Panc1 (cell line): ENCODE results near the gene NAP1L5. TPM values are rescaled to one million over a fixed set of nuclear protein-coding genes. Genes with fewer than 3 reads are reported as not detected.

ENCODE experiments used
- ATAC-seq: fragments of 200-7000 bp; cut with Tn5 transposase; 2 replicates; pipeline ENCODE4 v1.9.1; 2020; ENCODE audit warnings: mild to moderate bottlenecking, moderate library complexity
- BruUV-seq: library from RNA; stranded (reverse); fragments of 400-500 nt; replicated peaks from 2 replicates; lab custom pipeline; 2021; lab: Mats Ljungman, UMichigan
- CTCF ChIA-PET: fragments of 300-600 bp; sonication (Branson Sonifier 250); formaldehyde crosslinking; loops from one replicate; lab custom pipeline; 2022; ENCODE audit warnings: antibody characterized with exemption; lab: Charles Lee
- POLR2A ChIA-PET: fragments of 300-600 bp; sonication (Branson Sonifier 250); formaldehyde crosslinking; loops from one replicate; lab custom pipeline; 2022; ENCODE audit warnings: antibody characterized with exemption; lab: Charles Lee
- DNase-seq: peaks from one replicate; pipeline ENCODE4 v3.0.0-alpha.2; 2010; ENCODE audit warnings: low read depth, low spot score
- H3K27ac ChIP-seq: 2 replicates; pipeline ENCODE4 v1.5.1; 2011; ENCODE audit warnings: mild to moderate bottlenecking, low read length, inconsistent platforms
- H3K27me3 ChIP-seq: fragments of 200-500 bp; sonication (Bioruptor generic); 2 replicates; pipeline ENCODE4 v1.6.0; 2014; ENCODE audit warnings: low read length, inconsistent platforms; ENCODE audit not compliant: control insufficient read depth, insufficient read depth
- H3K36me3 ChIP-seq: fragments of 200-500 bp; sonication (Bioruptor generic); 2 replicates; pipeline ENCODE4 v1.5.1; 2014; ENCODE audit warnings: inconsistent platforms, mild to moderate bottlenecking, low read length, moderate library complexity; ENCODE audit not compliant: control insufficient read depth, insufficient read depth
- H3K4me1 ChIP-seq: 2 replicates; pipeline ENCODE4 v1.5.1; 2011; ENCODE audit warnings: inconsistent platforms, mild to moderate bottlenecking, low read length, moderate library complexity; ENCODE audit not compliant: control insufficient read depth, insufficient read depth
- H3K4me3 ChIP-seq, 2 experiments: 2 replicates each; pipeline ENCODE4 v1.5.1; 2011 to 2012; ENCODE audit warnings: low read depth in 2 of 2, low read length in 2 of 2, mild to moderate bottlenecking in 2 of 2, inconsistent platforms in 1 of 2, moderate library complexity in 1 of 2
- H3K9me3 ChIP-seq: fragments of 200-500 bp; sonication (Bioruptor generic); 2 replicates; pipeline ENCODE4 v1.5.1; 2014; ENCODE audit warnings: low read depth, mild to moderate bottlenecking, inconsistent platforms, low read length, moderate library complexity; ENCODE audit not compliant: control insufficient read depth, insufficient read depth
- POLR2AphosphoS5 ChIP-seq: IDR thresholded peaks from 2 replicates; pipeline ENCODE4 v1.6.1; 2012; ENCODE audit warnings: mild to moderate bottlenecking, low read depth, low read length, moderate library complexity
- SIN3A ChIP-seq: IDR thresholded peaks from 2 replicates; pipeline ENCODE4 v1.6.1; 2012; ENCODE audit warnings: low read depth, mild to moderate bottlenecking, low read length, moderate library complexity, borderline replicate concordance; ENCODE audit not compliant: insufficient read depth
- TCF7L2 ChIP-seq: IDR thresholded peaks from 2 replicates; pipeline ENCODE4 v1.6.1; 2011; ENCODE audit warnings: mild to moderate bottlenecking, low read depth, low read length, inconsistent platforms
- in situ Hi-C: cut with HindIII; loops from 2 replicates; pipeline ENCODE4 v1.10.0; 2016; ENCODE audit warnings: low sequenced_read_pairs, low pct_unique_long_range_greater_than_20kb
- intact Hi-C: fragments of 100-400 bp; cut with micrococcal nuclease; formaldehyde crosslinking; loops from one replicate; pipeline ENCODE4 v1.10.0; 2022; ENCODE audit not compliant: unreplicated experiment
- total RNA-seq: library from RNA; stranded (reverse); gene quantifications from one replicate; pipeline ENCODE4 v1.2.1, GENCODE V29; 2021; ENCODE audit not compliant: unreplicated experiment
- TF ChIP-seq, protein P1 (sequence below): fragments of 450-650 bp; IDR thresholded peaks from 2 replicates; pipeline ENCODE4 v1.5.1; 2017; ENCODE audit warnings: mild to moderate bottlenecking
- TF ChIP-seq, protein P2 (sequence below), 2 experiments: IDR thresholded peaks; 2 replicates each; pipeline ENCODE4 v1.6.1; 2011 to 2012; ENCODE audit warnings: low read depth in 2 of 2, control low read depth in 1 of 2, low read length in 1 of 2, mild to moderate bottlenecking in 1 of 2, moderate library complexity in 1 of 2; ENCODE audit not compliant: insufficient read depth in 1 of 2

Gene NAP1L5
- total RNA-seq, 1 experiment from 2014 or later: 0.67 TPM

GRCh38 chr4:88653371-88653946 lies 44.2 kb downstream of the NAP1L5 start:
- in situ Hi-C loops: no loop called here
- Histone ChIP-seq H3K4me3 (no peak overlapping the region), H3K9me3 (no peaks in the 10 kb centered on the region), H3K36me3 (no peaks in the 10 kb centered on the region), H3K27ac (no peak overlapping the region), H3K27me3 (no peaks in the 10 kb centered on the region), H3K4me1 (no peaks in the 10 kb centered on the region)
- no TSS peak for BruUV-seq
- ATAC-seq (no peak), DNase-seq (no peak)
- POLR2A ChIA-PET: no interaction called here
- intact Hi-C loops: no loop called here
- TF ChIP-seq, protein P1, sequence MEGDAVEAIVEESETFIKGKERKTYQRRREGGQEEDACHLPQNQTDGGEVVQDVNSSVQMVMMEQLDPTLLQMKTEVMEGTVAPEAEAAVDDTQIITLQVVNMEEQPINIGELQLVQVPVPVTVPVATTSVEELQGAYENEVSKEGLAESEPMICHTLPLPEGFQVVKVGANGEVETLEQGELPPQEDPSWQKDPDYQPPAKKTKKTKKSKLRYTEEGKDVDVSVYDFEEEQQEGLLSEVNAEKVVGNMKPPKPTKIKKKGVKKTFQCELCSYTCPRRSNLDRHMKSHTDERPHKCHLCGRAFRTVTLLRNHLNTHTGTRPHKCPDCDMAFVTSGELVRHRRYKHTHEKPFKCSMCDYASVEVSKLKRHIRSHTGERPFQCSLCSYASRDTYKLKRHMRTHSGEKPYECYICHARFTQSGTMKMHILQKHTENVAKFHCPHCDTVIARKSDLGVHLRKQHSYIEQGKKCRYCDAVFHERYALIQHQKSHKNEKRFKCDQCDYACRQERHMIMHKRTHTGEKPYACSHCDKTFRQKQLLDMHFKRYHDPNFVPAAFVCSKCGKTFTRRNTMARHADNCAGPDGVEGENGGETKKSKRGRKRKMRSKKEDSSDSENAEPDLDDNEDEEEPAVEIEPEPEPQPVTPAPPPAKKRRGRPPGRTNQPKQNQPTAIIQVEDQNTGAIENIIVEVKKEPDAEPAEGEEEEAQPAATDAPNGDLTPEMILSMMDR: no peak
- no peak for TF ChIP-seq TCF7L2
- no peak for TF ChIP-seq POLR2AphosphoS5
- TF ChIP-seq, protein P2, sequence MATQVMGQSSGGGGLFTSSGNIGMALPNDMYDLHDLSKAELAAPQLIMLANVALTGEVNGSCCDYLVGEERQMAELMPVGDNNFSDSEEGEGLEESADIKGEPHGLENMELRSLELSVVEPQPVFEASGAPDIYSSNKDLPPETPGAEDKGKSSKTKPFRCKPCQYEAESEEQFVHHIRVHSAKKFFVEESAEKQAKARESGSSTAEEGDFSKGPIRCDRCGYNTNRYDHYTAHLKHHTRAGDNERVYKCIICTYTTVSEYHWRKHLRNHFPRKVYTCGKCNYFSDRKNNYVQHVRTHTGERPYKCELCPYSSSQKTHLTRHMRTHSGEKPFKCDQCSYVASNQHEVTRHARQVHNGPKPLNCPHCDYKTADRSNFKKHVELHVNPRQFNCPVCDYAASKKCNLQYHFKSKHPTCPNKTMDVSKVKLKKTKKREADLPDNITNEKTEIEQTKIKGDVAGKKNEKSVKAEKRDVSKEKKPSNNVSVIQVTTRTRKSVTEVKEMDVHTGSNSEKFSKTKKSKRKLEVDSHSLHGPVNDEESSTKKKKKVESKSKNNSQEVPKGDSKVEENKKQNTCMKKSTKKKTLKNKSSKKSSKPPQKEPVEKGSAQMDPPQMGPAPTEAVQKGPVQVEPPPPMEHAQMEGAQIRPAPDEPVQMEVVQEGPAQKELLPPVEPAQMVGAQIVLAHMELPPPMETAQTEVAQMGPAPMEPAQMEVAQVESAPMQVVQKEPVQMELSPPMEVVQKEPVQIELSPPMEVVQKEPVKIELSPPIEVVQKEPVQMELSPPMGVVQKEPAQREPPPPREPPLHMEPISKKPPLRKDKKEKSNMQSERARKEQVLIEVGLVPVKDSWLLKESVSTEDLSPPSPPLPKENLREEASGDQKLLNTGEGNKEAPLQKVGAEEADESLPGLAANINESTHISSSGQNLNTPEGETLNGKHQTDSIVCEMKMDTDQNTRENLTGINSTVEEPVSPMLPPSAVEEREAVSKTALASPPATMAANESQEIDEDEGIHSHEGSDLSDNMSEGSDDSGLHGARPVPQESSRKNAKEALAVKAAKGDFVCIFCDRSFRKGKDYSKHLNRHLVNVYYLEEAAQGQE (IDR thresholded peaks at IDR 0.05; ENCODE audit: insufficient read depth in 1 of 2, low read depth in 2 of 2, low read length in 1 of 2): no peak
- no peak for TF ChIP-seq SIN3A
- CTCF ChIA-PET: no interaction called here

DNA sequence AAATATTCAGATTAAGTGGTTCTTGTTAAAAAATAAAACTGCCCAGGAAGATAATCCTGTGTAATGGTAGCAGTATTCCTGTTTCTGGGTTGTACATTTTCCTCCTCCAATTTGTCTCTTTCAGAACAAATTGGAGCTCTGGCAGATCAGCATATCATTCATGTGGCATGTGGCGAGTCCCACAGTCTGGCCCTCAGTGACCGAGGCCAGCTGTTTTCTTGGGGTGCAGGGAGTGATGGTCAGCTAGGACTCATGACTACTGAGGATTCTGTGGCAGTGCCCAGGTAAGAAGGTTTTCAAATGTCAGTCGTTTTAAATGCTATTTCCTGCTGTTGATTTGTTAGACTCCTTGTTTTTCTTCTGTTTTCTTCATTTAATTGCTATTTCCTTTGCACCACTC lies 47.9 kb downstream of the NAP1L5 start:
- intact Hi-C loops: no loop called here
- no peaks in the 10 kb centered on the region for H3K4me1 ChIP-seq
- H3K36me3 ChIP-seq: no peaks in the 10 kb centered on the region
- CTCF ChIA-PET: no interaction called here
- in situ Hi-C loops: no loop called here
- H3K27me3 ChIP-seq: no peaks in the 10 kb centered on the region
- DNase-seq (no peak), ATAC-seq (no peak)
- no peak overlapping the region for H3K4me3 ChIP-seq
- H3K9me3 ChIP-seq: no peaks in the 10 kb centered on the region
- no peak overlapping the region for H3K27ac ChIP-seq
- BruUV-seq: no TSS peak
- TF ChIP-seq TCF7L2: no peak
- no peak for TF ChIP-seq SIN3A
- TF ChIP-seq, protein P1: no peak
- TF ChIP-seq, protein P2 (IDR thresholded peaks at IDR 0.05; ENCODE audit: insufficient read depth in 1 of 2, low read depth in 2 of 2, low read length in 1 of 2): no peak
- TF ChIP-seq POLR2AphosphoS5: no peak
- POLR2A ChIA-PET: no interaction called here
